ENCODE data around the gene CCDC85B. TPM values are rescaled to one million over a fixed set of nuclear protein-coding genes. Genes with fewer than 3 reads are reported as not detected.

Gene CCDC85B
- total and polyA plus RNA-seq, 2 of the 13 experiments (the other 11 are each of a cell fraction or from before 2014, with no cell fraction given): 8.2 to 19.5 TPM

DNA sequence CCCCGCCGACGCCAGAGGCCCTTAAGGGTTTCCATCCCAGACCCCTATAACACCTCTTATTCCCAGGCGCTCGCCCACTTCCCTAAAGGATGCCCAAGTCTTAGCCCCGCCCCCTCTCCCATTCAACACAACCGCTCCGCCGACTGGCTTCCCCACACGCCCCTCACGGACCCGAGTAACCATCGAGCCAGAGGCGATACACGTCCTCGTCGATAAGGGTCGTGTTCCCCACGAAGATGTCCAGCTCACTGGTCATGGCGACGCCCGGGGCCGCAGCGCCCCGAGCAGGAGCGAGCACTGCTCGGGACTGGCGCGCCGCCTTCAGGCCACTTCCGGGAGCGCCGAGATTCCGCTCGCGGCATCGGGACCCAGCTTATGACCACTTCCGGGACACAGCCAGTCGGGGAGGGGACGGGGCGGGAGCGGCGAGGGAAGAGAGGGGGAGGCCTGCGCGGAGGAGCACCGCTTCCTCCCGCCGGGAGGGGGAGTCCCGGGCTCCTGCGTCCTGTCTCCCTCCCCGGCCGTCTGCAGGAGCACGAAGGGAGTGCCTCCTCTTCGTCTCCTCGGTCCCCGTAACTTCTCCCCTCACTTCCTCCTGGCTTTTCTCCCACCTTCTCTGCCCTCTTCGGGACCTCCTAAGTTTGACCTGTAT, 2.2 kb upstream of the CCDC85B start, which contains the start of gene FIBP (continued):
- TF ChIP-seq SRSF4 (IDR thresholded peaks at IDR 0.05; ENCODE audit: low read depth, low read length, poor library complexity, severe bottlenecking) (no peak), CENPX (CRISPR knock-in tag; IDR thresholded peaks at IDR 0.05) (no peak), EED (CRISPR knock-in tag; IDR thresholded peaks at IDR 0.05) (no peak), NFE2 (CRISPR knock-in tag; IDR thresholded peaks at IDR 0.05) (no peak), NCOA2 (CRISPR knock-in tag; IDR thresholded peaks at IDR 0.05) (0 out of 2 replicates have a peak, but pooled peaks have one; percentile 8), ZNF782 (CRISPR knock-in tag; IDR thresholded peaks at IDR 0.05; ENCODE audit: borderline replicate concordance) (no peak), MIXL1 (CRISPR knock-in tag; IDR thresholded peaks at IDR 0.05) (0 out of 2 replicates have a peak, but pooled peaks have one; percentile 10), ARID2 (CRISPR knock-in tag; IDR thresholded peaks at IDR 0.05; ENCODE audit: borderline replicate concordance) (peak; percentile 63; the same call in 1 of the 2 replicates), MAFG (CRISPR knock-in tag; IDR thresholded peaks at IDR 0.05) (no peak), ZNF44 (CRISPR knock-in tag; IDR thresholded peaks at IDR 0.05) (no peak), GABPB1 (CRISPR knock-in tag; IDR thresholded peaks at IDR 0.05) (peak; percentile 97), ZMYM2 (CRISPR knock-in tag; IDR thresholded peaks at IDR 0.05) (0 out of 2 replicates have a peak, but pooled peaks have one; percentile 33), BCL6 (CRISPR knock-in tag; IDR thresholded peaks at IDR 0.05) (peak; percentile 35; the same call in 1 of the 2 replicates)
- TF ChIP-seq, protein P1, sequence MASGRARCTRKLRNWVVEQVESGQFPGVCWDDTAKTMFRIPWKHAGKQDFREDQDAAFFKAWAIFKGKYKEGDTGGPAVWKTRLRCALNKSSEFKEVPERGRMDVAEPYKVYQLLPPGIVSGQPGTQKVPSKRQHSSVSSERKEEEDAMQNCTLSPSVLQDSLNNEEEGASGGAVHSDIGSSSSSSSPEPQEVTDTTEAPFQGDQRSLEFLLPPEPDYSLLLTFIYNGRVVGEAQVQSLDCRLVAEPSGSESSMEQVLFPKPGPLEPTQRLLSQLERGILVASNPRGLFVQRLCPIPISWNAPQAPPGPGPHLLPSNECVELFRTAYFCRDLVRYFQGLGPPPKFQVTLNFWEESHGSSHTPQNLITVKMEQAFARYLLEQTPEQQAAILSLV (CRISPR knock-in tag; IDR thresholded peaks at IDR 0.05; ENCODE audit: borderline replicate concordance): peak; percentile 50; the same call in 1 of the 2 replicates
- TF ChIP-seq, protein P2, sequence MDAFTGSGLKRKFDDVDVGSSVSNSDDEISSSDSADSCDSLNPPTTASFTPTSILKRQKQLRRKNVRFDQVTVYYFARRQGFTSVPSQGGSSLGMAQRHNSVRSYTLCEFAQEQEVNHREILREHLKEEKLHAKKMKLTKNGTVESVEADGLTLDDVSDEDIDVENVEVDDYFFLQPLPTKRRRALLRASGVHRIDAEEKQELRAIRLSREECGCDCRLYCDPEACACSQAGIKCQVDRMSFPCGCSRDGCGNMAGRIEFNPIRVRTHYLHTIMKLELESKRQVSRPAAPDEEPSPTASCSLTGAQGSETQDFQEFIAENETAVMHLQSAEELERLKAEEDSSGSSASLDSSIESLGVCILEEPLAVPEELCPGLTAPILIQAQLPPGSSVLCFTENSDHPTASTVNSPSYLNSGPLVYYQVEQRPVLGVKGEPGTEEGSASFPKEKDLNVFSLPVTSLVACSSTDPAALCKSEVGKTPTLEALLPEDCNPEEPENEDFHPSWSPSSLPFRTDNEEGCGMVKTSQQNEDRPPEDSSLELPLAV (CRISPR knock-in tag; conservative IDR thresholded peaks at IDR 0.05; ENCODE audit: low read depth): no peak
- TF ChIP-seq, protein P3, sequence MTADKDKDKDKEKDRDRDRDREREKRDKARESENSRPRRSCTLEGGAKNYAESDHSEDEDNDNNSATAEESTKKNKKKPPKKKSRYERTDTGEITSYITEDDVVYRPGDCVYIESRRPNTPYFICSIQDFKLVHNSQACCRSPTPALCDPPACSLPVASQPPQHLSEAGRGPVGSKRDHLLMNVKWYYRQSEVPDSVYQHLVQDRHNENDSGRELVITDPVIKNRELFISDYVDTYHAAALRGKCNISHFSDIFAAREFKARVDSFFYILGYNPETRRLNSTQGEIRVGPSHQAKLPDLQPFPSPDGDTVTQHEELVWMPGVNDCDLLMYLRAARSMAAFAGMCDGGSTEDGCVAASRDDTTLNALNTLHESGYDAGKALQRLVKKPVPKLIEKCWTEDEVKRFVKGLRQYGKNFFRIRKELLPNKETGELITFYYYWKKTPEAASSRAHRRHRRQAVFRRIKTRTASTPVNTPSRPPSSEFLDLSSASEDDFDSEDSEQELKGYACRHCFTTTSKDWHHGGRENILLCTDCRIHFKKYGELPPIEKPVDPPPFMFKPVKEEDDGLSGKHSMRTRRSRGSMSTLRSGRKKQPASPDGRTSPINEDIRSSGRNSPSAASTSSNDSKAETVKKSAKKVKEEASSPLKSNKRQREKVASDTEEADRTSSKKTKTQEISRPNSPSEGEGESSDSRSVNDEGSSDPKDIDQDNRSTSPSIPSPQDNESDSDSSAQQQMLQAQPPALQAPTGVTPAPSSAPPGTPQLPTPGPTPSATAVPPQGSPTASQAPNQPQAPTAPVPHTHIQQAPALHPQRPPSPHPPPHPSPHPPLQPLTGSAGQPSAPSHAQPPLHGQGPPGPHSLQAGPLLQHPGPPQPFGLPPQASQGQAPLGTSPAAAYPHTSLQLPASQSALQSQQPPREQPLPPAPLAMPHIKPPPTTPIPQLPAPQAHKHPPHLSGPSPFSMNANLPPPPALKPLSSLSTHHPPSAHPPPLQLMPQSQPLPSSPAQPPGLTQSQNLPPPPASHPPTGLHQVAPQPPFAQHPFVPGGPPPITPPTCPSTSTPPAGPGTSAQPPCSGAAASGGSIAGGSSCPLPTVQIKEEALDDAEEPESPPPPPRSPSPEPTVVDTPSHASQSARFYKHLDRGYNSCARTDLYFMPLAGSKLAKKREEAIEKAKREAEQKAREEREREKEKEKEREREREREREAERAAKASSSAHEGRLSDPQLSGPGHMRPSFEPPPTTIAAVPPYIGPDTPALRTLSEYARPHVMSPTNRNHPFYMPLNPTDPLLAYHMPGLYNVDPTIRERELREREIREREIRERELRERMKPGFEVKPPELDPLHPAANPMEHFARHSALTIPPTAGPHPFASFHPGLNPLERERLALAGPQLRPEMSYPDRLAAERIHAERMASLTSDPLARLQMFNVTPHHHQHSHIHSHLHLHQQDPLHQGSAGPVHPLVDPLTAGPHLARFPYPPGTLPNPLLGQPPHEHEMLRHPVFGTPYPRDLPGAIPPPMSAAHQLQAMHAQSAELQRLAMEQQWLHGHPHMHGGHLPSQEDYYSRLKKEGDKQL (CRISPR knock-in tag; IDR thresholded peaks at IDR 0.05; ENCODE audit: low read depth): peak; percentile 42; the same call in 1 of the 2 replicates
- TF ChIP-seq, protein P4, sequence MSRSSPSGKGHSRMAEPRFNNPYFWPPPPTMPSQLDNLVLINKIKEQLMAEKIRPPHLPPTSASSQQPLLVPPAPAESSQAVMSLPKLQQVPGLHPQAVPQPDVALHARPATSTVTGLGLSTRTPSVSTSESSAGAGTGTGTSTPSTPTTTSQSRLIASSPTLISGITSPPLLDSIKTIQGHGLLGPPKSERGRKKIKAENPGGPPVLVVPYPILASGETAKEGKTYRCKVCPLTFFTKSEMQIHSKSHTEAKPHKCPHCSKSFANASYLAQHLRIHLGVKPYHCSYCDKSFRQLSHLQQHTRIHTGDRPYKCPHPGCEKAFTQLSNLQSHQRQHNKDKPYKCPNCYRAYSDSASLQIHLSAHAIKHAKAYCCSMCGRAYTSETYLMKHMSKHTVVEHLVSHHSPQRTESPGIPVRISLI (CRISPR knock-in tag; IDR thresholded peaks at IDR 0.05; ENCODE audit: borderline replicate concordance): no peak
- TF ChIP-seq, protein P5, sequence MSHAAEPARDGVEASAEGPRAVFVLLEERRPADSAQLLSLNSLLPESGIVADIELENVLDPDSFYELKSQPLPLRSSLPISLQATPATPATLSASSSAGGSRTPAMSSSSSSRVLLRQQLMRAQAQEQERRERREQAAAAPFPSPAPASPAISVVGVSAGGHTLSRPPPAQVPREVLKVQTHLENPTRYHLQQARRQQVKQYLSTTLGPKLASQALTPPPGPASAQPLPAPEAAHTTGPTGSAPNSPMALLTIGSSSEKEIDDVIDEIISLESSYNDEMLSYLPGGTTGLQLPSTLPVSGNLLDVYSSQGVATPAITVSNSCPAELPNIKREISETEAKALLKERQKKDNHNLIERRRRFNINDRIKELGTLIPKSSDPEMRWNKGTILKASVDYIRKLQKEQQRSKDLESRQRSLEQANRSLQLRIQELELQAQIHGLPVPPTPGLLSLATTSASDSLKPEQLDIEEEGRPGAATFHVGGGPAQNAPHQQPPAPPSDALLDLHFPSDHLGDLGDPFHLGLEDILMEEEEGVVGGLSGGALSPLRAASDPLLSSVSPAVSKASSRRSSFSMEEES (CRISPR knock-in tag; IDR thresholded peaks at IDR 0.05): no peak

Data from HepG2 (cell line).